NCI-H1694 treated with DMSO at 0.1 percent for 48 hours (cell line): ENCODE results near the gene CYP19A1.

Experiments used
- DNase-seq: peaks from one replicate; lab custom pipeline; 2025; lab: John Stamatoyannopoulos, UW

CYP19A1 gene

GRCh38 chr15:51359981-51360380, 21.6 kb upstream of the CYP19A1 start:
- no peak for DNase-seq

GRCh38 chr15:51356983-51357382, 18.6 kb upstream of the CYP19A1 start:
- DNase-seq, result no peak

- no peak for DNase-seq
These were observed 17.8 kb upstream of the CYP19A1 start for GRCh38 chr15:51356147-51356546.

- DNase-seq, result no peak
These were observed 16.7 kb upstream of the CYP19A1 start for GRCh38 chr15:51355096-51355495.

- DNase-seq, result no peak
These were observed 15.6 kb upstream of the CYP19A1 start for GRCh38 chr15:51353976-51354375.

- no peak for DNase-seq
These were observed 12.3 kb upstream of the CYP19A1 start for GRCh38 chr15:51350723-51351122.

- DNase-seq, result no peak
These were observed 10.9 kb upstream of the CYP19A1 start for GRCh38 chr15:51349156-51349844.

- no peak for DNase-seq
These were observed 10.3 kb upstream of the CYP19A1 start for GRCh38 chr15:51348688-51349087.

- DNase-seq, result no peak
These were observed 7.7 kb upstream of the CYP19A1 start for GRCh38 chr15:51346136-51346535.

GRCh38 chr15:51343466-51343865, 5.1 kb upstream of the CYP19A1 start:
- no peak for DNase-seq

GRCh38 chr15:51342227-51342999, 4.0 kb upstream of the CYP19A1 start:
- no peak for DNase-seq

GRCh38 chr15:51341366-51342226, 3.2 kb upstream of the CYP19A1 start, which contains the start of gene GLDN:
GLDN (plus strand) TSS chr15:51341655; CDS start chr15:51341685, 30 bp downstream.
- no peak for DNase-seq

GRCh38 chr15:51335538-51336410, 2.6 kb downstream of the CYP19A1 start:
- no peak for DNase-seq

- DNase-seq, result no peak
These were observed 3.3 kb downstream of the CYP19A1 start for GRCh38 chr15:51335087-51335486.

GRCh38 chr15:51334011-51334451, 4.4 kb downstream of the CYP19A1 start:
- no peak for DNase-seq

- DNase-seq, result no peak
These were observed 4.8 kb downstream of the CYP19A1 start for GRCh38 chr15:51333571-51333970.

GRCh38 chr15:51332206-51333147, 5.9 kb downstream of the CYP19A1 start:
- no peak for DNase-seq

- DNase-seq, result no peak
These were observed 7.3 kb downstream of the CYP19A1 start for GRCh38 chr15:51331141-51331540.

- DNase-seq, result no peak
These were observed 9.5 kb downstream of the CYP19A1 start for GRCh38 chr15:51328926-51329325.

GRCh38 chr15:51327081-51327480, 11.3 kb downstream of the CYP19A1 start:
- no peak for DNase-seq
